ENCODE measurements around the gene RAB6A. TPM values are rescaled to one million over a fixed set of nuclear protein-coding genes. Genes with fewer than 3 reads are reported as not detected.

RAB6A gene
- total and polyA plus RNA-seq, 2 donors (not counting 3 experiments of a cell fraction or from before 2014, with no cell fraction given), result 45.0 to 130 TPM

DNA sequence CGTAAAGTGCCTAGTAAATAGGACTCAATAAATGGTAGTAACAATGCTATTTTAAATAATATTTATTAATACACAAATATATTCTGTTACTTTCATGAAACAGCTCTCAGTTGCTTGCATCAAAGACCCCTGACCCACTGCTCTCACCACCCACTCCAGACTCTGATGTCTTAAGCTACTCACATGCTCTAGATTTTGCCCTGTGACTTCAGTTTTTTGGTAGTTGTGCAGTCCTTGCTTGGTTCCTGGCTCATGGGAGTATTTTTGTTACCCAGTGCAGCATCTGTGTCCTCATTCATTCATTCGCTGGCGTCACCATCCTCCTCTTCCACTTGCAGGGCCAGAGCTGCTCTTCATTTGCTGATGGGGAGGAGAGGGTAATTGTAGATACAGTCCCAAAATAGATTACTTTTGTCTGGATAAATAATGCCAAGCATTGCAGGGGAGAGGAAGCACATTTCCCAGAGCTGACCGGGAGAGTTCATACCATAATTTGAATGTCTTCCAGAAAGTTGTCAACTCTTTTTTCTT lies 39.5 kb upstream of the RAB6A start:
- BruUV-seq (replicated peaks), result no TSS peak
- H3K79me2 ChIP-seq (ENCODE audit: control insufficient read depth, insufficient read depth, low read length), result no peaks in the 10 kb centered on the region
- no peaks in the 10 kb centered on the region for H4K20me1 ChIP-seq (replicated peaks; ENCODE audit: control insufficient read depth, extremely low read depth, insufficient read depth, low read length)
- no peak overlapping the region for H2AFZ ChIP-seq (ENCODE audit: low read depth, low read length)
- TF ChIP-seq MYC (IDR thresholded peaks at IDR 0.05; ENCODE audit: low read depth, low read length) (no peak), GATA2 (IDR thresholded peaks at IDR 0.05; ENCODE audit: insufficient read depth, insufficient read length, low read depth, low read length) (no peak), POLR2A (IDR thresholded peaks at IDR 0.05; ENCODE audit: low read depth, low read length) (no peak), POLR2AphosphoS5 (IDR thresholded peaks at IDR 0.05; ENCODE audit: insufficient read depth, low read depth, low read length) (no peak), JUN (IDR thresholded peaks at IDR 0.05; ENCODE audit: borderline replicate concordance, insufficient read depth, insufficient read length, low read depth) (no peak), EZH2 (IDR thresholded peaks at IDR 0.05; ENCODE audit: borderline replicate concordance, low read depth, low read length, severe bottlenecking) (no peak)
- H3K9ac ChIP-seq (replicated peaks; ENCODE audit: extremely low read depth, insufficient read depth, low read length), result no peak overlapping the region
- no peak overlapping the region for H3K4me2 ChIP-seq (ENCODE audit: insufficient read depth, low read length)
- no peaks in the 10 kb centered on the region for H3K36me3 ChIP-seq (ENCODE audit: control insufficient read depth in 2 of 2, extremely low read depth in 1 of 2, insufficient read depth in 2 of 2, low read length in 2 of 2)
- DNase-seq (ENCODE audit: low read depth, low spot score) (no peak), FAIRE-seq (no peak)
- no peaks in the 10 kb centered on the region for H3K4me1 ChIP-seq (ENCODE audit: control insufficient read depth, extremely low read depth, insufficient read depth, low read length)
- CTCF ChIA-PET, result interaction anchor here (1.6 kb wide), 1 partner anchor 28 kb away, joined by 3 read pairs; no protein-coding TSS in a partner anchor
- POLR2A ChIA-PET, result no interaction called here
- no peaks in the 10 kb centered on the region for H3K9me3 ChIP-seq (replicated peaks; ENCODE audit: control insufficient read depth, insufficient read depth, low read length)
- intact Hi-C loops (cut with micrococcal nuclease), result no loop called here
- dilution Hi-C loops (cut with MboI; ENCODE audit: extremely low pct_ligation_motif_present, low sequenced_read_pairs), result no loop called here
- no peak overlapping the region for H3K4me3 ChIP-seq (replicated peaks in 1 of 3; ENCODE audit: insufficient read depth in 1 of 3, low read depth in 1 of 3, low read length in 3 of 3)
- H3K9me1 ChIP-seq (replicated peaks; ENCODE audit: control insufficient read depth, extremely low read depth, insufficient read depth, low read length), result no peaks in the 10 kb centered on the region
- H3K27ac ChIP-seq (ENCODE audit: insufficient read depth, low read depth, low read length), result no peak overlapping the region
- no peaks in the 10 kb centered on the region for H3K27me3 ChIP-seq (ENCODE audit: control insufficient read depth in 2 of 2, insufficient read depth in 2 of 2, low read length in 2 of 2)

DNA sequence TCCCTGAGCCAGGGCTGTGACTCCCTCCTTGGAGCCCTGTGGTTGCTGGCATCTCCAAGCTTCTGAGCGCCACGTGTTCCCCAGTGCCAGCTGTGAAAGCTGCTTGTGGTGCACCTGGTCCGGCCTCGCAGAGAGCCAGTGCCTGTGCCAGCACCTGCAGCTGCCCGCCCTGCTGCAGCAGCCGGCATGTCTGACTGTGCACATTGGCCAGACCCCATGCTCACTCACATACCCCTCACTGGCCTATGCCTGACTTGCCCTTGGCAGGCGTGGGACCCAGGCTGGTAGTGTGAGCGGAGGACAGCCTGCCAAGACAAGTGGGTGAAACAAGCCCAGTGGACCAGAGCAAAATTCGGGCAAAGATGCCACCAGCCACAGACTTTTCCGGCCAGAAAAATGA lies 36.6 kb upstream of the RAB6A start:
- dilution Hi-C loops (cut with MboI; ENCODE audit: extremely low pct_ligation_motif_present, low sequenced_read_pairs), result no loop called here
- intact Hi-C loops (cut with micrococcal nuclease), result no loop called here
- TF ChIP-seq GATA2 (IDR thresholded peaks at IDR 0.05; ENCODE audit: insufficient read depth, insufficient read length, low read depth, low read length) (no peak), MYC (IDR thresholded peaks at IDR 0.05; ENCODE audit: low read depth, low read length) (no peak), POLR2AphosphoS5 (IDR thresholded peaks at IDR 0.05; ENCODE audit: insufficient read depth, low read depth, low read length) (no peak), JUN (IDR thresholded peaks at IDR 0.05; ENCODE audit: borderline replicate concordance, insufficient read depth, insufficient read length, low read depth) (no peak), POLR2A (IDR thresholded peaks at IDR 0.05; ENCODE audit: low read depth, low read length) (no peak), EZH2 (IDR thresholded peaks at IDR 0.05; ENCODE audit: borderline replicate concordance, low read depth, low read length, severe bottlenecking) (no peak), FOS (IDR thresholded peaks at IDR 0.05; ENCODE audit: borderline replicate concordance, insufficient read depth, low read length) (no peak)
- TF ChIP-seq, protein P1, sequence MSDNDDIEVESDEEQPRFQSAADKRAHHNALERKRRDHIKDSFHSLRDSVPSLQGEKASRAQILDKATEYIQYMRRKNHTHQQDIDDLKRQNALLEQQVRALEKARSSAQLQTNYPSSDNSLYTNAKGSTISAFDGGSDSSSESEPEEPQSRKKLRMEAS (IDR thresholded peaks at IDR 0.05; ENCODE audit: insufficient read depth, insufficient read length), result no peak
- TF ChIP-seq, protein P2, sequence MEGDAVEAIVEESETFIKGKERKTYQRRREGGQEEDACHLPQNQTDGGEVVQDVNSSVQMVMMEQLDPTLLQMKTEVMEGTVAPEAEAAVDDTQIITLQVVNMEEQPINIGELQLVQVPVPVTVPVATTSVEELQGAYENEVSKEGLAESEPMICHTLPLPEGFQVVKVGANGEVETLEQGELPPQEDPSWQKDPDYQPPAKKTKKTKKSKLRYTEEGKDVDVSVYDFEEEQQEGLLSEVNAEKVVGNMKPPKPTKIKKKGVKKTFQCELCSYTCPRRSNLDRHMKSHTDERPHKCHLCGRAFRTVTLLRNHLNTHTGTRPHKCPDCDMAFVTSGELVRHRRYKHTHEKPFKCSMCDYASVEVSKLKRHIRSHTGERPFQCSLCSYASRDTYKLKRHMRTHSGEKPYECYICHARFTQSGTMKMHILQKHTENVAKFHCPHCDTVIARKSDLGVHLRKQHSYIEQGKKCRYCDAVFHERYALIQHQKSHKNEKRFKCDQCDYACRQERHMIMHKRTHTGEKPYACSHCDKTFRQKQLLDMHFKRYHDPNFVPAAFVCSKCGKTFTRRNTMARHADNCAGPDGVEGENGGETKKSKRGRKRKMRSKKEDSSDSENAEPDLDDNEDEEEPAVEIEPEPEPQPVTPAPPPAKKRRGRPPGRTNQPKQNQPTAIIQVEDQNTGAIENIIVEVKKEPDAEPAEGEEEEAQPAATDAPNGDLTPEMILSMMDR (IDR thresholded peaks at IDR 0.05; ENCODE audit: extremely low read depth in 1 of 2, insufficient read depth in 1 of 2, low read depth in 1 of 2, low read length in 2 of 2), result no peak
- FAIRE-seq (no peak), DNase-seq (ENCODE audit: low read depth, low spot score) (no peak)
- Histone ChIP-seq H3K36me3 (ENCODE audit: control insufficient read depth in 2 of 2, extremely low read depth in 1 of 2, insufficient read depth in 2 of 2, low read length in 2 of 2) (no peaks in the 10 kb centered on the region), H3K27me3 (ENCODE audit: control insufficient read depth in 2 of 2, insufficient read depth in 2 of 2, low read length in 2 of 2) (no peaks in the 10 kb centered on the region), H3K9ac (replicated peaks; ENCODE audit: extremely low read depth, insufficient read depth, low read length) (no peak overlapping the region), H3K9me3 (replicated peaks; ENCODE audit: control insufficient read depth, insufficient read depth, low read length) (no peaks in the 10 kb centered on the region), H3K4me1 (ENCODE audit: control insufficient read depth, extremely low read depth, insufficient read depth, low read length) (no peaks in the 10 kb centered on the region), H4K20me1 (replicated peaks; ENCODE audit: control insufficient read depth, extremely low read depth, insufficient read depth, low read length) (no peaks in the 10 kb centered on the region), H3K79me2 (ENCODE audit: control insufficient read depth, insufficient read depth, low read length) (no peaks in the 10 kb centered on the region), H3K27ac (ENCODE audit: insufficient read depth, low read depth, low read length) (no peak overlapping the region), H3K9me1 (replicated peaks; ENCODE audit: control insufficient read depth, extremely low read depth, insufficient read depth, low read length) (no peaks in the 10 kb centered on the region), H2AFZ (ENCODE audit: low read depth, low read length) (no peak overlapping the region), H3K4me2 (ENCODE audit: insufficient read depth, low read length) (no peak overlapping the region), H3K4me3 (replicated peaks in 1 of 3; ENCODE audit: insufficient read depth in 1 of 3, low read depth in 1 of 3, low read length in 3 of 3) (no peak overlapping the region)
- ChIA-PET POLR2A (no interaction called here), CTCF (interaction anchor here (1.1 kb wide), 2 partner anchors 12 to 134 kb away, joined by 3 to 4 read pairs; no protein-coding TSS in a partner anchor)
- BruUV-seq (replicated peaks), result no TSS peak
